Measurements from ENCODE around the gene VPS18. TPM values are rescaled to one million over a fixed set of nuclear protein-coding genes. Genes with fewer than 3 reads are reported as not detected.

Gene VPS18
- total and polyA plus RNA-seq, 4 donors: 3.4 to 15.3 (median 10.3) TPM

DNA sequence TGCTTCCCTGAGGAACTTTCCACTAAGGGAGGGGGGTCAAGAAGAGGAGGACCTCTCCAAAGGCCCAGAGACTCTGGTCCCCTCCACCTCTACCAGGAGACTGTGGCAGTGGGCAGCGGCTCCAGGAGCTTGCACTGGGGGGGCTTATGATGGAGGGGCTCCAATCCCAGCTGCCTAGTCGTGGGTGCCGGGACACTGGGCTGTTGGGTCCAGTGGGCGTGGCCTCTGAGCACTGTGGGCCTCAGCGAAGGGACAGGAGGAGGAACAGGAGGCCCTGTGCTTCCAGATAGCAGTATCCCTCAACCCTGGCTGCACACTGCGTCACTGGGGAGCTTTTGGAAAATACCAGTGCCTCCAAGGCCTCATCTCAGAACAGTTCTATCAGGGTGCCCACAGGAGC lies 21.4 kb downstream of the VPS18 start:
- Histone ChIP-seq H3K27ac (ENCODE audit: low read depth in 1 of 2, low read length in 2 of 2) (peak overlapping the region in 1 of 2 donors; percentile 34), H3K36me3 (ENCODE audit: control insufficient read depth in 4 of 4, insufficient read depth in 3 of 4, low read depth in 1 of 4, low read length in 3 of 4) (no peaks in the 10 kb centered on the region), H3K9me3 (ENCODE audit: control insufficient read depth in 4 of 4, low read length in 3 of 4) (no peaks in the 10 kb centered on the region), H3K9ac (ENCODE audit: low read depth in 1 of 2, low read length in 2 of 2) (no peak overlapping the region), H3K4me3 (ENCODE audit: low read depth in 1 of 3, low read length in 3 of 3) (no peak overlapping the region), H3K4me1 (ENCODE audit: control insufficient read depth in 4 of 4, insufficient read depth in 4 of 4, low read length in 3 of 4) (peaks cover 1 to 15% (median 14%) of the 10 kb centered on the region in 4 donors), H3K27me3 (ENCODE audit: control insufficient read depth in 4 of 4, insufficient read depth in 4 of 4, low read length in 3 of 4) (no peaks in the 10 kb centered on the region)
- no peak for DNase-seq (ENCODE audit: low spot score)
- WGBS: 87% methylated on average over 6 of the region's 6 CpGs
- TF ChIP-seq CTCF (IDR thresholded peaks at IDR 0.05; ENCODE audit: low read depth, low read length, missing input control) (no peak), NR2F2 (IDR thresholded peaks at IDR 0.05) (no peak), GABPA (IDR thresholded peaks at IDR 0.05 in 1 of 2, conservative IDR thresholded peaks at IDR 0.05 in 1 of 2) (no peak)

GRCh38 chr15:40917585-40917984 lies 23.3 kb downstream of the VPS18 start:
- no peak overlapping the region for H3K27ac ChIP-seq (ENCODE audit: low read depth in 1 of 2, low read length in 2 of 2)
- TF ChIP-seq MAX (IDR thresholded peaks at IDR 0.05) (no peak), RAD21 (IDR thresholded peaks at IDR 0.05) (no peak), RXRA (IDR thresholded peaks at IDR 0.05) (no peak), NR2F2 (IDR thresholded peaks at IDR 0.05) (no peak), TAF1 (conservative IDR thresholded peaks at IDR 0.05) (no peak), ZBTB33 (IDR thresholded peaks at IDR 0.05) (no peak), GABPA (IDR thresholded peaks at IDR 0.05 in 1 of 2, conservative IDR thresholded peaks at IDR 0.05 in 1 of 2) (no peak), HNF4A (conservative IDR thresholded peaks at IDR 0.05) (no peak), CTCF (IDR thresholded peaks at IDR 0.05; ENCODE audit: low read depth, low read length, missing input control) (no peak), FOXA1 (IDR thresholded peaks at IDR 0.05) (no peak), EGR1 (IDR thresholded peaks at IDR 0.05; ENCODE audit: low read depth in 2 of 2) (no peak), YY1 (IDR thresholded peaks at IDR 0.05) (no peak), FOXA2 (IDR thresholded peaks at IDR 0.05) (no peak), HNF4G (IDR thresholded peaks at IDR 0.05) (no peak), JUND (IDR thresholded peaks at IDR 0.05) (no peak), SP1 (IDR thresholded peaks at IDR 0.05) (no peak)
- TF ChIP-seq, protein P1, sequence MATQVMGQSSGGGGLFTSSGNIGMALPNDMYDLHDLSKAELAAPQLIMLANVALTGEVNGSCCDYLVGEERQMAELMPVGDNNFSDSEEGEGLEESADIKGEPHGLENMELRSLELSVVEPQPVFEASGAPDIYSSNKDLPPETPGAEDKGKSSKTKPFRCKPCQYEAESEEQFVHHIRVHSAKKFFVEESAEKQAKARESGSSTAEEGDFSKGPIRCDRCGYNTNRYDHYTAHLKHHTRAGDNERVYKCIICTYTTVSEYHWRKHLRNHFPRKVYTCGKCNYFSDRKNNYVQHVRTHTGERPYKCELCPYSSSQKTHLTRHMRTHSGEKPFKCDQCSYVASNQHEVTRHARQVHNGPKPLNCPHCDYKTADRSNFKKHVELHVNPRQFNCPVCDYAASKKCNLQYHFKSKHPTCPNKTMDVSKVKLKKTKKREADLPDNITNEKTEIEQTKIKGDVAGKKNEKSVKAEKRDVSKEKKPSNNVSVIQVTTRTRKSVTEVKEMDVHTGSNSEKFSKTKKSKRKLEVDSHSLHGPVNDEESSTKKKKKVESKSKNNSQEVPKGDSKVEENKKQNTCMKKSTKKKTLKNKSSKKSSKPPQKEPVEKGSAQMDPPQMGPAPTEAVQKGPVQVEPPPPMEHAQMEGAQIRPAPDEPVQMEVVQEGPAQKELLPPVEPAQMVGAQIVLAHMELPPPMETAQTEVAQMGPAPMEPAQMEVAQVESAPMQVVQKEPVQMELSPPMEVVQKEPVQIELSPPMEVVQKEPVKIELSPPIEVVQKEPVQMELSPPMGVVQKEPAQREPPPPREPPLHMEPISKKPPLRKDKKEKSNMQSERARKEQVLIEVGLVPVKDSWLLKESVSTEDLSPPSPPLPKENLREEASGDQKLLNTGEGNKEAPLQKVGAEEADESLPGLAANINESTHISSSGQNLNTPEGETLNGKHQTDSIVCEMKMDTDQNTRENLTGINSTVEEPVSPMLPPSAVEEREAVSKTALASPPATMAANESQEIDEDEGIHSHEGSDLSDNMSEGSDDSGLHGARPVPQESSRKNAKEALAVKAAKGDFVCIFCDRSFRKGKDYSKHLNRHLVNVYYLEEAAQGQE (IDR thresholded peaks at IDR 0.05): no peak
- TF ChIP-seq, protein P2, sequence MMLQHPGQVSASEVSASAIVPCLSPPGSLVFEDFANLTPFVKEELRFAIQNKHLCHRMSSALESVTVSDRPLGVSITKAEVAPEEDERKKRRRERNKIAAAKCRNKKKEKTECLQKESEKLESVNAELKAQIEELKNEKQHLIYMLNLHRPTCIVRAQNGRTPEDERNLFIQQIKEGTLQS (IDR thresholded peaks at IDR 0.05): no peak
- no peaks in the 10 kb centered on the region for H3K27me3 ChIP-seq (ENCODE audit: control insufficient read depth in 4 of 4, insufficient read depth in 4 of 4, low read length in 3 of 4)
- H3K4me3 ChIP-seq (ENCODE audit: low read depth in 1 of 3, low read length in 3 of 3): no peak overlapping the region
- WGBS: 77% methylated on average over 11 of the region's 11 CpGs
- H3K36me3 ChIP-seq (ENCODE audit: control insufficient read depth in 4 of 4, insufficient read depth in 3 of 4, low read depth in 1 of 4, low read length in 3 of 4): no peaks in the 10 kb centered on the region
- no peak overlapping the region for H3K9ac ChIP-seq (ENCODE audit: low read depth in 1 of 2, low read length in 2 of 2)
- H3K9me3 ChIP-seq (ENCODE audit: control insufficient read depth in 4 of 4, low read length in 3 of 4): no peaks in the 10 kb centered on the region
- DNase-seq (ENCODE audit: low spot score): no peak
- H3K4me1 ChIP-seq (ENCODE audit: control insufficient read depth in 4 of 4, insufficient read depth in 4 of 4, low read length in 3 of 4): peaks cover 0 to 6% (median 1%) of the 10 kb centered on the region in 4 donors

Measured in liver (tissue), 9 donors.